OCI-LY7 (cell line): ENCODE data around the gene NOL9. TPM values are rescaled to one million over a fixed set of nuclear protein-coding genes. Genes with fewer than 3 reads are reported as not detected.

Experiments
- BruUV-seq: library from RNA; stranded (reverse); fragments of 400-500 nt; replicated peaks from 2 replicates; lab custom pipeline; 2021; lab: Mats Ljungman, UMichigan
- CTCF ChIA-PET: fragments of 300-600 bp; sonication (Branson Sonifier 250); formaldehyde crosslinking; loops from one replicate; lab custom pipeline; 2022; ENCODE audit warnings: antibody characterized with exemption; ENCODE audit not compliant: unreplicated experiment; lab: Charles Lee
- POLR2A ChIA-PET: fragments of 300-600 bp; sonication (Branson Sonifier 250); formaldehyde crosslinking; loops from one replicate; lab custom pipeline; 2022; ENCODE audit warnings: antibody characterized with exemption; lab: Charles Lee
- DNase-seq: peaks from one replicate; pipeline ENCODE4 v3.0.0-alpha.2; 2015; ENCODE audit warnings: low spot score
- H2AFZ ChIP-seq: fragments of 200-600 bp; sonication (generic), shearing (Covaris generic); 2 replicates; pipeline ENCODE4 v1.6.1; 2014; ENCODE audit warnings: mild to moderate bottlenecking, antibody characterized with exemption, low read length, moderate library complexity
- H3K27ac ChIP-seq: fragments of 200-600 bp; sonication (generic); 2 replicates; pipeline ENCODE4 v1.5.1; 2014; ENCODE audit warnings: mixed run types, low read depth, mild to moderate bottlenecking, moderate library complexity, low read length, inconsistent platforms; ENCODE audit not compliant: poor library complexity, severe bottlenecking
- H3K36me3 ChIP-seq: fragments of 200-600 bp; sonication (generic); 2 replicates; pipeline ENCODE4 v1.6.1; 2014; ENCODE audit warnings: mild to moderate bottlenecking, antibody characterized with exemption, low read length, moderate library complexity, mixed read lengths; ENCODE audit not compliant: insufficient read depth
- H3K4me1 ChIP-seq: fragments of 200-600 bp; sonication (generic); 2 replicates; pipeline ENCODE4 v1.5.1; 2014; ENCODE audit warnings: mild to moderate bottlenecking, low read length; ENCODE audit not compliant: insufficient read depth, poor library complexity, severe bottlenecking
- H3K4me2 ChIP-seq: fragments of 200-600 bp; sonication (generic); 2 replicates; pipeline ENCODE4 v1.6.1; 2014; ENCODE audit warnings: mild to moderate bottlenecking, low read length
- H3K4me3 ChIP-seq: fragments of 200-600 bp; sonication (generic); 2 replicates; pipeline ENCODE4 v1.5.1; 2014; ENCODE audit warnings: mild to moderate bottlenecking, low read depth, low read length; ENCODE audit not compliant: poor library complexity, severe bottlenecking
- H3K79me2 ChIP-seq: fragments of 200-600 bp; sonication (generic); 2 replicates; pipeline ENCODE4 v1.6.1; 2016; ENCODE audit warnings: low read depth, mild to moderate bottlenecking, low read length, moderate library complexity, mixed read lengths; ENCODE audit not compliant: insufficient read depth
- H3K9me2 ChIP-seq: fragments of 200-600 bp; sonication (generic); 2 replicates; pipeline ENCODE4 v1.6.1; 2016; ENCODE audit warnings: mild to moderate bottlenecking, low read length, mixed read lengths; ENCODE audit not compliant: insufficient read depth
- H3K9me3 ChIP-seq: fragments of 200-600 bp; sonication (generic); 2 replicates; pipeline ENCODE4 v1.6.1; 2014; ENCODE audit warnings: mild to moderate bottlenecking, mixed run types, low read length, mixed read lengths
- H4K20me1 ChIP-seq: fragments of 200-600 bp; sonication (generic); 2 replicates; pipeline ENCODE4 v1.6.1; 2014; ENCODE audit warnings: mild to moderate bottlenecking, antibody characterized with exemption, low read length, moderate library complexity, mixed read lengths; ENCODE audit not compliant: insufficient read depth
- EZH2phosphoT487 ChIP-seq: fragments of 200-600 bp; sonication (generic); IDR thresholded peaks from 2 replicates; pipeline ENCODE4 v1.6.1; 2018; ENCODE audit warnings: low read depth, borderline replicate concordance, mild to moderate bottlenecking, mixed run types, antibody characterized with exemption, low read length, moderate library complexity, mixed read lengths
- intact Hi-C: fragments of 100-400 bp; cut with micrococcal nuclease; formaldehyde crosslinking; loops from one replicate; pipeline ENCODE4 v1.10.0; 2022; ENCODE audit not compliant: unreplicated experiment
- total RNA-seq, 2 experiments: library from RNA; depleted of rRNA in 1 of 2; stranded (reverse); fragments of >200 nt in 1 of 2; shearing (Covaris generic) in 1 of 2; gene quantifications; 2 replicates each; pipeline ENCODE4 v1.2.3, GENCODE V29; 2014 to 2022
- TF ChIP-seq, protein P1 (sequence below): fragments of 200-600 bp; sonication (generic); conservative IDR thresholded peaks from 2 replicates; pipeline ENCODE4 v1.5.1; 2014; ENCODE audit warnings: mild to moderate bottlenecking, antibody characterized with exemption, low read length, moderate library complexity, mixed read lengths

Gene NOL9
- total RNA-seq, 2 experiments from 2014 or later = 39.1 to 58.8 TPM

DNA sequence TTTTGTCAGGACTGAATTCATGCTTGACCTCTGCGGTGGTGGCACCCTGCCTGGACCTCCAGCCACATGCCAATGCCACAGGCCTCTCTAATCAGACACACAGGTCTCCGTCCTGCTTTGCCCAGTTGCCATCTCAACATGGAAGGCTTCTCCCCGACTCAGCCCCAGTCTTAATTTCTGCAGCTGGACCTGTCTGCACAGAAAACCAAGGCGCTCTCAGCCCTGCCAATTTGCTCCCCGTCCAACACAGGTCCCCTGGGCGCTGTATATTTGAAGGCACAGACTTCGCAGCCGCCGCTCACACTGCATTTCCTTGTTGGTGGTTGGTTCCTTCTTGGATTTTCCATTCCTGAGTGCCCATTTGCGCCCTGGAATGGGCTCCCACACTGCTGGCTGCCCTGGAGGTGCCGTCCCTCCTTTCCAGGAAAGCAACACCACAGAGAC lies 34.8 kb downstream of the NOL9 start:
- no peaks in the 10 kb centered on the region for H3K9me3 ChIP-seq
- no peaks in the 10 kb centered on the region for H4K20me1 ChIP-seq
- no TSS peak for BruUV-seq
- ChIA-PET CTCF (no interaction called here), POLR2A (no interaction called here)
- H2AFZ ChIP-seq = no peak overlapping the region
- intact Hi-C loops = no loop called here
- no peaks in the 10 kb centered on the region for H3K4me1 ChIP-seq
- H3K79me2 ChIP-seq = no peaks in the 10 kb centered on the region
- no peak overlapping the region for H3K4me3 ChIP-seq
- TF ChIP-seq, protein P1, sequence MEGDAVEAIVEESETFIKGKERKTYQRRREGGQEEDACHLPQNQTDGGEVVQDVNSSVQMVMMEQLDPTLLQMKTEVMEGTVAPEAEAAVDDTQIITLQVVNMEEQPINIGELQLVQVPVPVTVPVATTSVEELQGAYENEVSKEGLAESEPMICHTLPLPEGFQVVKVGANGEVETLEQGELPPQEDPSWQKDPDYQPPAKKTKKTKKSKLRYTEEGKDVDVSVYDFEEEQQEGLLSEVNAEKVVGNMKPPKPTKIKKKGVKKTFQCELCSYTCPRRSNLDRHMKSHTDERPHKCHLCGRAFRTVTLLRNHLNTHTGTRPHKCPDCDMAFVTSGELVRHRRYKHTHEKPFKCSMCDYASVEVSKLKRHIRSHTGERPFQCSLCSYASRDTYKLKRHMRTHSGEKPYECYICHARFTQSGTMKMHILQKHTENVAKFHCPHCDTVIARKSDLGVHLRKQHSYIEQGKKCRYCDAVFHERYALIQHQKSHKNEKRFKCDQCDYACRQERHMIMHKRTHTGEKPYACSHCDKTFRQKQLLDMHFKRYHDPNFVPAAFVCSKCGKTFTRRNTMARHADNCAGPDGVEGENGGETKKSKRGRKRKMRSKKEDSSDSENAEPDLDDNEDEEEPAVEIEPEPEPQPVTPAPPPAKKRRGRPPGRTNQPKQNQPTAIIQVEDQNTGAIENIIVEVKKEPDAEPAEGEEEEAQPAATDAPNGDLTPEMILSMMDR = no peak
- no peak for TF ChIP-seq EZH2phosphoT487
- no peaks in the 10 kb centered on the region for H3K9me2 ChIP-seq
- H3K4me2 ChIP-seq = no peak overlapping the region
- no peak for DNase-seq
- H3K27ac ChIP-seq = no peak overlapping the region
- peaks cover 9% of the 10 kb centered on the region; the same call in 1 of the 2 replicates for H3K36me3 ChIP-seq

GRCh38 chr1:6517435-6517851 lies 36.9 kb downstream of the NOL9 start:
- no peak for DNase-seq
- TF ChIP-seq EZH2phosphoT487 = no peak
- TF ChIP-seq, protein P1 = no peak
- no TSS peak for BruUV-seq
- CTCF ChIA-PET = no interaction called here
- no peaks in the 10 kb centered on the region for H3K4me1 ChIP-seq
- POLR2A ChIA-PET = no interaction called here
- no peaks in the 10 kb centered on the region for H3K79me2 ChIP-seq
- H3K4me2 ChIP-seq = no peak overlapping the region
- H3K36me3 ChIP-seq = no peaks in the 10 kb centered on the region
- no peaks in the 10 kb centered on the region for H3K9me2 ChIP-seq
- no peaks in the 10 kb centered on the region for H3K9me3 ChIP-seq
- no peak overlapping the region for H2AFZ ChIP-seq
- intact Hi-C loops = no loop called here
- H4K20me1 ChIP-seq = no peaks in the 10 kb centered on the region
- H3K4me3 ChIP-seq = no peak overlapping the region
- no peak overlapping the region for H3K27ac ChIP-seq

GRCh38 chr1:6515771-6516170 lies 38.5 kb downstream of the NOL9 start:
- intact Hi-C loops = no loop called here
- ChIA-PET CTCF (no interaction called here), POLR2A (no interaction called here)
- Histone ChIP-seq H3K36me3 (no peaks in the 10 kb centered on the region), H2AFZ (no peak overlapping the region), H3K4me2 (no peak overlapping the region), H3K79me2 (no peaks in the 10 kb centered on the region), H4K20me1 (no peaks in the 10 kb centered on the region), H3K4me3 (no peak overlapping the region), H3K9me3 (no peaks in the 10 kb centered on the region), H3K9me2 (no peaks in the 10 kb centered on the region), H3K4me1 (no peaks in the 10 kb centered on the region), H3K27ac (no peak overlapping the region)
- no peak for DNase-seq
- no TSS peak for BruUV-seq
- TF ChIP-seq, protein P1 = no peak
